ELF-1 (cell line): Measurements from ENCODE around the gene PRXL2B.
"Not testable (repeated sequence)": the region's sequence is repeated elsewhere in the genome, so short reads cannot be mapped to it uniquely, and the experiment has no call there.

Experiments
- DNase-seq: peaks from one replicate; pipeline ENCODE4 v3.0.0-alpha.2; 2016; ENCODE audit warnings: low read depth, low spot score

Gene PRXL2B

DNA sequence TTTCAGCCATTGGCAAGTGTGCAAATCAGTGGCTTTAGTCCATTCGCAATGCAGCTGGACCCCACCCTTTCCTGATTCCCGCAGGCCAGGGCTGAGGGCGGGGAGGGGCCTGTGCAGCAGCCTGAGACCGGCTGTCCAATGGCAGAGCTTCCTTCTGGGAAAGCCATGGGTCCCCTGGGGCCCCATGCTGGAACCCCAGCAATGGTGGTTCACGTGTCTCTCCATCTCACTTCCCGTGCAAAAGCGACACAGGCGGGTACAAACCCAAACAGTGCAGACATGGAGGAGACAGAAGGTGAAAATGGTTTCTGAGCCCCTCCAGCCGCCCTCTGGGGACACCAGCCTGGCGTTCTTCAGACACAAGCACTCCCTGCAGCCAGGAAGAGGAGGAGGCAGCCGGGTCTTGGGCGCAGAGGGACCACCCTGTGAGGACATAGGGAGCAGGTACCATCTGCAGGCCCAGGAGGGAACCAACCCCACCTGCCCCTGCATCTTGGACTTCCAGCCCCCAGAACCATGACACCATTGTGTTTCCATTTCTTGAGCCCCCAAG is 36.2 kb upstream of the PRXL2B start:
- DNase-seq, result not testable (repeated sequence)

DNA sequence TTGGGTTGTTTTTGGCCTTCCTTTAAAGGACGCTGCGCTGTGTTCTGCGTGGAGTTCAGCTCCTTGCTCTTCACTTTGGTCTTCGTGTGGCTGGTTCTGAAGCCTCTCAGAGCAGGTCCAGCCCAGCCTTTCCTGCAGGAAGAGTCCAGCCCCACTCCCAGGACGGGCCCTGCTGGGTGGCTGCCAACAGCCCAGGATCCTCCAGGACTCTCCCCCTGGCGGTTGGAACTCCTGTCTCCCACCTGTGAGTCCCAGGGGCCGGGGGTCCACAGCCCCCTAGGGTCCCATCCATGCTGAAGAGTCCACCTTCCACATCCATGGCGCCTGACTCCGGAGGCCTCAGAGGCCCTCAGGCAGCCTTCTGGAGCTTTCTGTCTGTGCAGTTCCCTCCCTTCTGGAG is 35.0 kb upstream of the PRXL2B start:
- not testable (repeated sequence) for DNase-seq

DNA sequence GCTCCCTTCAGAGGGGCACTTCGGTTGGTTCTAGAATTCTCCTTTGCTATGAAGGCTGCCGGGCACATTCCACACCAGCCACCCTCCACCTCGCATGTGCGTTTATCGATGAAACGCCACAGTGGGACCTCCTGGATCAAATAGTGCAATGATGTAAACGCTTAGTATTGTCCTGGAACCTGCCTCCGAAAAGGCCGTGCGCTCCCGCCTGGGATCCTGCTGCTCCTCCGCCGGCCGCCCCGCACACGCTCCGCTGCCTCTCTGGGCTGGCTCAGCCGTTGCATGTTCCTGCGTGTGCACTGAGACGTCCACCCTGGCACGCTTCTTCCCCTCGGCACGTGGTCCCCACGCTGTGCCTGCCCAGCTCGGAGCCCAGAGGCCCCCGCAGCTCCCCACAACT is 34.4 kb upstream of the PRXL2B start:
- DNase-seq, result no peak

DNA sequence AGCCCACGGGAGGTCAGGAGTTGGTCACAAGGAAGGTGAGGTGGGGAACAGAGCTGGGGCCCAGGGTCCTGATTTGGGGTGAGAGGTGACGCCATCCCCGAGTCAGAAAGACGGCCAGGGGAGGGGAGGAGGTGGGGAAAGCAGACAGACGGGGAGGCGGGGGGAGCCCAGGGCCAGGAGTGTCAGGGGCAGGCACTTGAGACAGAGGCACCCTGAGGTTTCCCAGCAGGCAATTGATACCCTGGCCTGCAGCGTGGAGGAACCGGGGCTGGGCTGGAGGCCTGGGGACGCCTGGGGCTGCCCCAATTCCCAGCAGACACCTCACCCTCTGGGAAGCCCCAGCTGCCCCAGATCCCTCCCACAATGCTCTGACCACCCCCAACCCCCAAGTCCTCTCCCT is 33.5 kb upstream of the PRXL2B start:
- not testable (repeated sequence) for DNase-seq

DNA sequence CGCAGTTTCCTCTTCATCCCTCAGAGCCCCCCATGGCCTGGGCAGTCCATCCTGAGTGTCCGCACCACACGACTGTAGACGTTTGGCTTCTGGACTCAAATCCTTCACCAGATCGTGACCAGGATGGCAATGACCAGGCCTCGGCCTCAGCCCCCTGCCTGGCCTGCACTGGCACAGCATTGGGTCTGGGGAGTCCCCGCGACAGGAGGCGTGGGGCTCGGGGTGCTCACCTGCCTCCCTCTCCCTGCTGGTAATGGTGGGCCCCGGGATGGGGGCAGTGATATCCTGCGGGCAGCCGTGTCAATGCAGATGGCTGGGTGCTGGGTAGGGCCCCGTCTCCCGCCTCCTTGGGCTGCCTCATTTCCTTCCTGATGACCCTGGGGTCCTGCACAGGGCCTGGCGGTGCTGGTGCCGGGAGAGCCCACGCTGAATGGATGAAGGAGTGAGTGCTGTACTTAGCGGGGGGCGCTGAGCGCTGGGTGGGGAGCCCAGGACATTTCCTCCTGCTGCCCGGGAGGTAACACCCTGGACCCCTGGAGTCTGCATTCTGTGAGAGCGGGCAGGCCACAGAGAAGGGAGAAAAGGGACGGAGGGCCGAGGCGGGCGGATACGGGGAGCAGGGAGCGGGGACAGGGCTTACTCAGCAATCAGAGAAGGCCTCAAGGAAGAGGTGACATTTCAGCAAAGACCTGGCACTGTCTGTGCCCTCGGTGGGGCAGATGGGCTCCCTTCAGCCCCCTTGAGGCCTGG is 32.5 kb upstream of the PRXL2B start:
- no peak for DNase-seq

DNA sequence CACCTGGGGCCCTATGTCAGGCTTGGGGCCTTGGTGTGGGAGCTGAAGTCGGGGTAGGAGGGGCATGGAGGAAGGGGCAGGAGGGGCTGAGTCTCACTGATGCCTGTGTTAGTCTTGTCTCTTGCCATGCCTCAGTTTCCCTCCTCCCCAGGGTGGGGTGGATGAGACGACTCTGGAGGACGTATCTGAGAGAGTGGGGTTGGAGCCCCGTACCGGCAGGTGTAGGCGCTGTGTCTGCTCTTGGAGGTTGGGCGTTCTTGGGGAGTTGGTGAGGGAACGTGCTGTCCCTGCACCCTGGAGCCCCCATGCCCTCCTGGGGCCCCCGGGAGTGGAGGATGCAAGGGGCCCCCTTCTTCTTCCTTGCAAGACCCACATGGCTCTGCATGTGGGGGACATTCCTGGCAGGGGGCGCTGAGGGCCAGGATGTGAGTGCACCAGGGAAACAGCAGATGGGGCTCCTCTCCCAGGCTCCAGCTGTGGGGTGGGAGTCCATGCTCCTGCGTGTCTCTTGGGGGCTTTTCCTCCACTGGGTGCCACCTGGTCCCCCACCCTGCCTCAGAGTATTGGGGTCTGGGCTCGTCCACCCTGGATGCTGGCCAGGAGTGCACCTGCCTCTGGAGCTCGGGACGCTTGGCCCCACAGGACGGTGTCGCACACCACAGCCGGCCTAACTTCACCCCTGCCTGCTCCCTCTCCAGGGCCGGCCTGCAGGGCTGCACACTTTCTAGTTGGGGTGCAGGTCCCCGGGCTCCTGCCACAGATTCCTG is 31.8 kb upstream of the PRXL2B start:
- DNase-seq, result no peak

DNA sequence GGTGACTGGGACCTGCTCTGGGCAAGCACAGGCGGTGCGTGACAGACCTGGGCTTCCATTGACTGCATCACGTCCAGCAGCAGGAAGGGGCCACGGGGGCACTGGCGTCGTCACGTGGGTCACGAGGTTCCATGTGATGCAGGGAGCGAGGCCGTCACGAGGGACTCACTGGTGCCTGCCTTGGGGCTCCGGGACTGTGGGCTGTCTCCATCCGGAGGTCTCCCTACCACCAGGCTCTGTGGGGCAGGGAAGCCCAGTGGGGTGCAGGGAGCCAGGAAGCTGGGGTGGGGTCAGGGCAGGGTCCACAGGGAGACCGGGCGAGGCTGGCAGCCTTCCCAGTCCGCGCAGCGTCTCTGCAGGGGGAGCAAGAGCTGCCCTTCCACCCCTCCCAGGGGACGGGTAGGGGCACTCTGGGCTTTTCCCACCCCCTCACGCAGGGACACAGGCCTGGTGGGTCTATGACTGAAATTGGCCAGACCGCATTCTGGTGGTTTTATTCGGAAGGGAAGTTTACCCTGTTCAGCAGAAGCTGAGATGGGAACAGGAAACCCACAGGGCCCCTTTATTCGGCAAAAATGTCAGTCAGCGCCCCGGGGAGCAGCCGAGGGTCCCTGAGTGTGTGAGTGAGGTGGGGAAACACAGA is 30.8 kb upstream of the PRXL2B start:
- no peak for DNase-seq

DNA sequence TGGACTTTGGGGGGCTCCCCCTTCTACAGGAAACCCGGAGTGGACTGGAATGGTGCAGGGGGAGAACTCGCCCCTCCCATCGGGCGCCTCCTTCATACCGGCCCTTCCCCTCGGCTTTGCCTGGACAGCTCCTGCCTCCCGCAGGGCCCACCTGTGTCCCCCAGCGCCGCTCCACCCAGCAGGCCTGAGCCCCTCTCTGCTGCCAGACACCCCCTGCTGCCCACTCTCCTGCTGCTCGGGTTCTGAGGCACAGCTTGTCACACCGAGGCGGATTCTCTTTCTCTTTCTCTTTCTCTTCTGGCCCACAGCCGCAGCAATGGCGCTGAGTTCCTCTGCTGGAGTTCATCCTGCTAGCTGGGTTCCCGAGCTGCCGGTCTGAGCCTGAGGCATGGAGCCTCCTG is 30.3 kb upstream of the PRXL2B start, which contains the start of gene TNFRSF14:
TSS of gene TNFRSF14 (plus strand) at position 95 of the 401 bp plus-strand sequence. CDS start at position 389, 294 bp downstream.
- DNase-seq, result no peak

DNA sequence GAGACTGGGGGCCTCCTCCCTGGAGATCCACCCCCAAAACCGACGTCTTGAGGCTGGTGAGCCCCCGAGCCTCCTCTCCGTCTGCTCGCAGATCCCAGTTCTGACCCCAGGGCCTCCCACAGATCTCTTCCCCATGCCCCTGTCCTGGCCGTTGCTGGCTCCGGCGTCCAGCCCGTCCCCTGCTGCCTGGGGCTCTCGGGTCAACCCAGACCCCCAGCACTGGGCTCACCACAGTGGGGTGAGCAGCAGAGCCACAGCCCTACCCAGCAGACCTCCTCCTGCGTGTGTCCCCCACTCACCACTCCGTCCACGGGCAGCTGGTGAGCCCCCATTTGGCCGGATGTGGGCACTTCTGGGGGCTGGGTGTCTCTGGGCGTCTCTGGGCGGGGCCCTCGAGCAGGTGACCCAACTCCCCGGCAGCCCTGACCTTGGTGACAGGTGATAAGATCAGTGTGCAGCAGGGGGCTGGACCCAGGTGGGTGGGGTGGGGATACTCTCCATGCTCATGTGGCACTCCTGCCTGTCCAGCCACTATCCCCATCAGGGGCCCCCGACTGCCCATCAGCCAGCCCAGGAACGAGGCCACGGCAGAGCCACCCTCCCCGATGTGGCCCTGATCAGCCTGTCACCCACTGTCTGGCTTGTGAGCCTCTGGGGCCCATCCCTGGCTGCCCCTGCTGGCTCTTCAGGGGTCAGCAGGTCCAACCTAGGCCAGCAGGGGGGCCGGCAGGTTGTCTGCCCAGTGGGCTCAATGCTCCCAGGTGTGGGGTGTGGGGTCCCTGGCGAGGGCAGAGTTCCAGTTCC is 29.7 kb upstream of the PRXL2B start:
- DNase-seq, result no peak

DNA sequence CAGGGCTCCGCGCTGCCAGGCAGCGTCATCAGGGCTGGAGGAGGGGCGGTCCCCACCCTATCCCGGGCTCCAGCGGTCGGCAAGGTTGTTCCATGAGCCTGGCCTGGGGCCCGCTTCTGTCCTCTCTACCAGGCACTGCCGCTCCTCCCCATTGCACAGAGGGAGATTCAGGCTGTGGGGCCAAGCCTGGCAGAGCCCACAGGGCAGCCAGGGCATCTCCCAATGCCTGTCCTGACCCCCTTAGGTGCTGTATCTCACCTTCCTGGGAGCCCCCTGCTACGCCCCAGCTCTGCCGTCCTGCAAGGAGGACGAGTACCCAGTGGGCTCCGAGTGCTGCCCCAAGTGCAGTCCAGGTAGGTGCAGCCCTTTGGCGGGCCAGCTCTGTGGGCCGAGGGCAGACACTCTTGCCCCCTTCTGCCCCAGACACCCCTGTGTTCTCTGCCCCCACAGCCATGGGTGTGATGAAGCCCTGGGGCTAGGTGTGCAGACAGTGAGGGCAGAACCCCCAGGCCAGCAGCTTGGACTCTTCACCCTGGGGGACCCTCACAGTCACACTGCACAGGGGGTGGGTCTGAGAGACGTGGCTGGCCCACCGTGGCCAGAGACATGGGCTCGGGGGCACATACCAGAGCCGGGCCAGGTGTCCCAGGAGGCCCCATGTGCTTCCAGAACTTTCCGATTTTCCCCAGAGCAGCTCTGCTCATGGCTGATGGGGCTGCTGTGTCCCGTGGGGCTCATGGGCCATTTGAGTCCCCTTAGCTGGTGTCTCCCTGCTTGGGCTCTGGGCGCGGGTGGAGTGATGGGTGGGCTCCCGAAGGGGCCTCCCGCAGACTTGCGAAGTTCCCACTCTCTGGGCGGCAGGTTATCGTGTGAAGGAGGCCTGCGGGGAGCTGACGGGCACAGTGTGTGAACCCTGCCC is 28.8 kb upstream of the PRXL2B start:
- DNase-seq, result no peak

DNA sequence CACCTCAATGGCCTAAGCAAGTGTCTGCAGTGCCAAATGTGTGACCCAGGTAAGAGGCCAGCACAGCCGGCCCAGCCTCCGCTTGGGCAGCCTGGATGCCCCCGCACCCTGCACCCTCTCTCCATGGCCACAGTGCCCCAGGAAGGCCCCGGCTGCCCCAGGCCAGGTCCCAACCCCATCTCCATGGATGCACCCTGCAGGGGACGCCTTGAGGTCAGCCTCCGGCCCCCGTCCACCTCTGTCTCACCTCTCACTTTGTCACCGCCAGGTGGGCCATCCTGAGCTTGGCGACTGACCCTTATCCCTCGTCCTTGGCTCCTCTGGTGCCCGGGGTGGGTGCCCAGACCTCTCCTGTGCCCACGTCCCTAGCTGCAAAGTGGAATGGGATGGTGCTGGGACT is 28.2 kb upstream of the PRXL2B start:
- no peak for DNase-seq

DNA sequence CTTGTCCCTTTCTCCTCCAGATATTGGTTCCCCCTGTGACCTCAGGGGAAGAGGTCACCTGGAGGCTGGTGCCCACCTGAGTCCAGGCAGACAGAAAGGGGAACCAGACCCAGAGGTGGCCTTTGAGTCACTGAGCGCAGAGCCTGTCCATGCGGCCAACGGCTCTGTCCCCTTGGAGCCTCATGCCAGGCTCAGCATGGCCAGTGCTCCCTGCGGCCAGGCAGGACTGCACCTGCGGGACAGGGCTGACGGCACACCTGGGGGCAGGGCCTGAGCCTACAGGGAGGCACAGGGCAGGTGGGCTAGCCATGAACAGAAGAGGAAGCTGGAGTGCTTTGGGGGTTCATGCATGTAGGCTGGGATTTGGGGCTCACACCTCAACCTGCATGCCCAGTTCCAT is 27.7 kb upstream of the PRXL2B start:
- no peak for DNase-seq

DNA sequence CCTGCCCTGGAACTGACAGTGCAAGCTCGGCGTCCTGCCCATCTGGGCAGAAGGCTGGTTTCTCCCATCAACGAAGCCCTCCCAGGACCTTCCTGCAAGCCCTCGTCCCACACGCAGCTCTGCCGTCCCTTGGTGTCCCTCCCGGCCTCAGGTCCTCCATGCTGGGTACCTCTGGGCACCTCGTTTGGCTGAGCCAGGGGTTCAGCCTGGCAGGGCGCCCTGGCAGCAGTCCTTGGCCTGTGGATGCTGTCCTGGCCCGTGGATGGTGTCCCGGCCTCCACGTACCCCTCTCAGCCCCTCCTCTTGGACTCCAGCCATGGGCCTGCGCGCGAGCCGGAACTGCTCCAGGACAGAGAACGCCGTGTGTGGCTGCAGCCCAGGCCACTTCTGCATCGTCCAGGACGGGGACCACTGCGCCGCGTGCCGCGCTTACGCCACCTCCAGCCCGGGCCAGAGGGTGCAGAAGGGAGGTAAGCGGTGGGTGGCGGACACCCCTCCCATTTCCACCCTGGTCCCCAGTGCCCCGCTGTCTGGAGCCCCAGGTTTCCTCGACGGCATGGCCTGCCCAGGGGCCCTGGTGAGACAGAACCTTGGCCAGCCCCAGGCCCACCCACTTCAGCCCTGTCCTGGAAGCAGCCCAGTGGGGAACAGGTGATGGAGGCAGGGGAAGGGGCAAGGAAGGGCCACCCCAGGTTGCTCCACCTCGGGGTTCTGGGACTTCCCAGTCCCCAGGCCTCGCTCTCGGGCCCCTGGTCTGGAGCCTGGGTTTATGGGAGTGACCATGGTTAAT is 26.9 kb upstream of the PRXL2B start:
- DNase-seq, result no peak

DNA sequence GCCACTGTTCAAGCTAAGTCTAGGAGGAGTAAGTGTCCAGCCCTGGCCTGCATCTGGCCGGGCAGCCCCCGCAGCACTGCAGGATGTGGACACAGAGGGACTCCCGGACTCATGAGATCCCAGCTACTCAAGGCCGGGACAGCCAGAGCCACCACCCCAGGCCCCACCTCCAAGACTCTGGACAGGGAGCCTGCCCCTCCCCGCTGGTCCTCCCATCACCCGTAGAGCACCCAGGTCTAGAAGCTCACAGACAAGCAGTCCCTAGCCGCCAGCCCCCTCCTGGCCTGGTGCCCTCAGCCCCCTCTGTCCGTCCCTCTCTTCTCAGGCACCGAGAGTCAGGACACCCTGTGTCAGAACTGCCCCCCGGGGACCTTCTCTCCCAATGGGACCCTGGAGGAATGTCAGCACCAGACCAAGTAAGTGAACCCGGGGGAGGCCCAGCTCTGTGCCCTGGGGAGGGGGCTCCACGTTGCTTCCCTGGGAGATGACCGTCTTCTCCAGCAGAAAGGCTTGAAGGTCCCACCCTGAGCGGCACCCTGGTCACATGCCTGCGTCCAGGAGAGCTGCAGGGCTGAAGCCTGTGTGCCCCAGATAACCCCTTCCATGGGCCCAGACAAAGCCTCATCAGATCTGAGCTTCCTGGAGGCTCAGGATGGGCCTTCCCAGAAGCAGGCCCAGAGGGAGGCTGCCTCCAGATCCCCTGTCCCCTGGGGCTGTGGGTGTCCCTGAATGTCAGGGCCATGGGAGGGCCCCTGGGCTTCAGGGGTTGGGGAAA is 26.1 kb upstream of the PRXL2B start:
- DNase-seq, result no peak

DNA sequence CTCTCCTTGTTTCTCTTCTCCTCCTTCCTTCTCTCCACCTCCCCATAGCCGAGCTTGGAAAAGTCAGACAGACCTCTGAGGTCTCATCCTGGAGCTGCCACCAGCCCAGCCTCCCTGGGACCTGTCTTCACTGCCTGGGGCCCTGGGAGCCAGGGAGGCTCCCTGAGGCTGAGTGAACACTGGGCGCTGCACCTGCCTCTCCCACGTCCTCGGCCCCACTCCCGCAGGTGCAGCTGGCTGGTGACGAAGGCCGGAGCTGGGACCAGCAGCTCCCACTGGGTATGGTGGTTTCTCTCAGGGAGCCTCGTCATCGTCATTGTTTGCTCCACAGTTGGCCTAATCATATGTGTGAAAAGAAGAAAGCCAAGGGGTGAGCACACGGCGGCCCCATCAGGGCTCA is 25.1 kb upstream of the PRXL2B start:
- no peak for DNase-seq

DNA sequence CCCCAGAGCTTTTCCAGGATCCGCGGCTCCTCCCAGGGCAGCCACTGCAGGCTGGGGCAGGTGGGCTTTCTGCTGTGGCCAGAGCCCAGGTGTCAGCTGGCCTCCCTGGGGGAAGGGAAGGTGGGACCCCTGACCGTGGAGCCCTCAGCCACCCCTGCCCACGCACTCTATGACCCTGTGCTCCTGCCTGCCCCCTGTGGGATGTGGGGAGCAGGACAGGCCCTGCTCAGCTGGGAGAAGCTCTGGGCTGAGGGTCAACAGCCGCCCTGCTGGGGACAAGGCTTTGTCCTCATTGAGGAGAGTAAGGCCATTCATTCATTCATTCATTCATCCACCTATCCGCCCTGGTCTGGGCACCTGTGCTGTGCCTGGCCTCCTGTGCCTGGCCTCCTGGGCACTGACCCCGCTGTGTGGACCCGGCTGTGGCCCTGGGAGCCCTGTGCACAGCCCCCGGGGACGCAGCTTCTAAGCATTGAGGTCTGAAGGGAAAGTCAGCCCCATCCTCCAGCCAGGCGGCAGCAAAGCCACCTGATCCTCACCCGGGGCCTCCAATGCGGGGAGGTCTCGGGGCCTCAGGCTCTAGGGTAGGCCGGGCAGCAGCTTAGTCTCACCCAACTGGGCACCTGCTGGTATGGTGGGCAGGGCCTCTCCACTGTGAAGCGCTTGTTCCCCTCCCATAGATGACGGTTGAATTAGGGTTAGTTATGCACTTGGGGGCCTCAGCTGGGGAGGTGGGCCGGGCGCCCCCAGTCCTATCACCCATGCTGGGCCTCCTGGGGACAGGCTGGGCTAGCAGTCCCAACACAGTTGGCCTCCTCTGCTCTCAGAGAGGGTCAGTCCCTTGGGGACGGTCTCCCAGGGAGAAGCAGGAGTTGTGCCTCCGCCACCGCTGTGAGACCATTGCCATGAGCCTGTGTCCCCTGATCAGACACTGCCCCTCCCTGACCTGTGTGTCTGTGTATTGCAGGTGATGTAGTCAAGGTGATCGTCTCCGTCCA is 24.4 kb upstream of the PRXL2B start:
- DNase-seq, result no peak

DNA sequence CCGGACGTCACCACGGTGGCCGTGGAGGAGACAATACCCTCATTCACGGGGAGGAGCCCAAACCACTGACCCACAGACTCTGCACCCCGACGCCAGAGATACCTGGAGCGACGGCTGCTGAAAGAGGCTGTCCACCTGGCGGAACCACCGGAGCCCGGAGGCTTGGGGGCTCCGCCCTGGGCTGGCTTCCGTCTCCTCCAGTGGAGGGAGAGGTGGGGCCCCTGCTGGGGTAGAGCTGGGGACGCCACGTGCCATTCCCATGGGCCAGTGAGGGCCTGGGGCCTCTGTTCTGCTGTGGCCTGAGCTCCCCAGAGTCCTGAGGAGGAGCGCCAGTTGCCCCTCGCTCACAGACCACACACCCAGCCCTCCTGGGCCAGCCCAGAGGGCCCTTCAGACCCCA is 23.4 kb upstream of the PRXL2B start:
- DNase-seq, result no peak
